Activated naive CD4-positive, alpha-beta T cell treated with anti-CD3 and anti-CD28 coated beads, Interleukin-2, amount 10 ng/mL, durations not matched to agents 7 days and 5 days (primary cell): ENCODE measurements around the gene SCUBE1.
"Not testable (repeated sequence)": the region's sequence is repeated elsewhere in the genome, so short reads cannot be mapped to it uniquely, and the experiment has no call there.

Experiments
- CTCF ChIA-PET: fragments of 350-600 bp; sonication (Branson Sonifier 250); formaldehyde crosslinking; loops from one replicate; lab custom pipeline; 2021; ENCODE audit warnings: antibody characterized with exemption; lab: Charles Lee
- DNase-seq: peaks from one replicate; pipeline ENCODE4 v3.0.0-alpha.2; 2020
- H3K27ac Mint-ChIP-seq: one replicate; pipeline ENCODE4 v1.8.0; 2021; ENCODE audit warnings: mild to moderate bottlenecking, moderate library complexity, mixed read lengths
- H3K27me3 Mint-ChIP-seq: one replicate; pipeline ENCODE4 v1.8.0; 2021; ENCODE audit warnings: mild to moderate bottlenecking, mixed read lengths
- H3K36me3 Mint-ChIP-seq: one replicate; pipeline ENCODE4 v1.8.0; 2021; ENCODE audit warnings: mixed read lengths
- H3K4me1 Mint-ChIP-seq: one replicate; pipeline ENCODE4 v1.8.0; 2021; ENCODE audit warnings: mixed read lengths
- H3K4me3 Mint-ChIP-seq: one replicate; pipeline ENCODE4 v1.8.0; 2021; ENCODE audit warnings: mild to moderate bottlenecking, moderate library complexity, mixed read lengths
- H3K9me3 Mint-ChIP-seq: one replicate; pipeline ENCODE4 v1.8.0; 2021; ENCODE audit warnings: mixed read lengths

Gene SCUBE1

DNA sequence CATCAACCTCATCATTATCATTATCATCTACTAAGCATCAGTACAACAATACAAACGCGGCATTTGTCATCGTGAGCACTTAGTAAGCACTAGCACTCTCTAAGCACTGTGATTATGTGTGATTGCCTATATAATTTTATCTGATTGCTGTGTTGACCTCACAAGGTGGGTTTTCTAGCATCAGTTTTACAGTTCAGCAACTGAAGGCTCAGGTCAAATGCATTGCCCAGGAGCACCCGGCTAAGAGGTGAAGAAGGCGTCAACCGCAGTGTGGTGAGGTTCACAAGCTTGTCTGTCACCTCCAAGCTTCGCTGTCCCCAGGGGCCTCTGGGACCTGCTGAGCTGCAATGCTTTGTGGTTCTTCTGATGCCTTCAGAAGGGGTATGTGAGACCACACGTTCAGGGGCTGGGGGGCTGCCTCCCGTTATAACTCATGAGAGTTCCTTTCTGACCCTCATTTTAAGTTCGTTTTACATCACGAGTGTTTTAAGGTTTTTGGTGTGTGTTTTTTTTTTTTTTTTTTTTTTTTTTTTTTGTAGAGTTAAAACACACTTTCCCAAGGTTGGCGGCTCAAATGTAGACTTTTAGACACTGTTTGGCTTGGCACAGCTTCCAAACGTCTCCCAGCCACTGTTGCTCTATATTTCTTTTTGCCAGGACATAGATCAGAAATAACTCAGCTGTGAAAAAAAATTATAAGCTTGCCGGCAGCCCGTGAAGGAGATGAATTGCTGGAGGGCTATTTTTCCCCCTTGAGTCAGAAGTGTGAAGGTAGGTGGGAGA is 33.8 kb upstream of the SCUBE1 start:
- no peak overlapping the region for H3K4me3 Mint-ChIP-seq
- H3K27ac Mint-ChIP-seq, result no peak overlapping the region
- no peaks in the 10 kb centered on the region for H3K9me3 Mint-ChIP-seq
- DNase-seq, result peak; percentile 29
- H3K36me3 Mint-ChIP-seq, result no peaks in the 10 kb centered on the region
- H3K27me3 Mint-ChIP-seq, result peaks cover 71% of the 10 kb centered on the region
- H3K4me1 Mint-ChIP-seq, result peaks cover 26% of the 10 kb centered on the region
- CTCF ChIA-PET, result interaction anchor here (1.3 to 3.8 kb wide), 3 partner anchors 9 to 104 kb away, joined by 4 to 16 read pairs (median 9); no protein-coding TSS in a partner anchor

GRCh38 chr22:43375951-43376455 is 32.8 kb upstream of the SCUBE1 start:
- Mint-ChIP-seq H3K27me3 (peaks cover 69% of the 10 kb centered on the region), H3K4me1 (peaks cover 19% of the 10 kb centered on the region), H3K36me3 (no peaks in the 10 kb centered on the region), H3K4me3 (no peak overlapping the region), H3K9me3 (no peaks in the 10 kb centered on the region), H3K27ac (no peak overlapping the region)
- DNase-seq, result no peak
- CTCF ChIA-PET, result no interaction called here

DNA sequence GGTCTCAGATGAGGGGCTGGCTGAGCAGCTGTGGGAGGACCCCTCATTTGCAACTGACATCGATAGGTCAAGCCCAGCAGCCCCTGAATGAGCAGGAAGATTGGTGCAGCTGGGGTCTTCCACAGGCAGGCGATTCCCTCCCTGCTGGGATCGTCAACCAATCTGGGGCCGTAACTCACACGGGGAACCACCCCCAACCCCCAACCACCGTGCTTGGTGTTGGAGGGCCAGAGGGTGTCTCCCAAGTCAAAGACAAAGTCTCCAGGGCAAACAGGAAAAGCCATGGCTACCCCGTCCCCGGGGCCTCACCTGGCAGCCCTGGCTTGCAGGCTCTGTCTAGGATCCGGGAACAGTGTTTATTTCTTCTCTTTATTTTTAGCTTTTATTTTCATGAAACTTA is 26.9 kb upstream of the SCUBE1 start:
- Mint-ChIP-seq H3K4me3 (no peak overlapping the region), H3K4me1 (no peaks in the 10 kb centered on the region), H3K9me3 (no peaks in the 10 kb centered on the region), H3K27me3 (peaks cover 52% of the 10 kb centered on the region), H3K27ac (no peak overlapping the region), H3K36me3 (no peaks in the 10 kb centered on the region)
- CTCF ChIA-PET, result interaction anchor here (1.5 kb wide), 1 partner anchor 24 kb away, joined by 3 read pairs; no protein-coding TSS in a partner anchor
- no peak for DNase-seq

DNA sequence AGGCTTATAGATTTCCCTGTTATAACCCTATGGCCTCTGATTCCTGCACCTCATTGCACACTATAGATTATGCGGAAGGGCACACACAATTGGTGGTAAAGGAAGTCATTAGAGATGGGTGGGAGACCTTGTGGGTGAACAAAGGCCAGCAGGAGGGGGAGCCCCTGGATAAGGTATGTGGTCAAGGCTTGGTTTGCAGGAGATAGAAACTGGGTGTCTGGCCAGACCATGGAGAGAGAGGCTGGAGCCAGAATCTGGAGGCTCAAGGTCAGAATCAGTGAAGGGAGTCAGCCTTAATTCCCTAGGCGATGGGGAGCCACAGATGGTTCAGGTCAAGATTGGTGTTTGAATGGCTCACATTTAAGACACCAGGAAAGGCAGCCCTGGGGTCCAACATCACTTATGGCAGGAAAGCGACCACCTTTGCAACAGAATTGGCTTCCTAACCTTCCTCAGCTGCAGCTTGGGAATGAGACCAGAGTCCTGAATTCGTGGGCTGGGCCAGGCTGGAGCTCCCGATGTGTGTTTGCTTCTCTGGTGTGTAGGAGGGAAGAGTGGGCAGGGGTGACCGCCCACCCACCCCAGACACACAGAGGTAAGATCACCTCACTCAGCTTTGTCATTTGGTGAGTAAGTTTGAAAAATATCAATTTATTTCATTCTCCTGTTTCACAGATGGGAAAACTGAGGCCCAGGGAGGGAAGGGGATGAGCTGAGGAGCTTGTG is 22.7 kb upstream of the SCUBE1 start:
- H3K27ac Mint-ChIP-seq, result no peak overlapping the region
- CTCF ChIA-PET, result interaction anchor here (1.4 kb wide), 1 partner anchor 19 kb away, joined by 4 read pairs; no protein-coding TSS in a partner anchor
- no peaks in the 10 kb centered on the region for H3K9me3 Mint-ChIP-seq
- DNase-seq, result no peak
- no peaks in the 10 kb centered on the region for H3K36me3 Mint-ChIP-seq
- no peak overlapping the region for H3K4me3 Mint-ChIP-seq
- H3K27me3 Mint-ChIP-seq, result peaks cover 31% of the 10 kb centered on the region
- H3K4me1 Mint-ChIP-seq, result no peaks in the 10 kb centered on the region

DNA sequence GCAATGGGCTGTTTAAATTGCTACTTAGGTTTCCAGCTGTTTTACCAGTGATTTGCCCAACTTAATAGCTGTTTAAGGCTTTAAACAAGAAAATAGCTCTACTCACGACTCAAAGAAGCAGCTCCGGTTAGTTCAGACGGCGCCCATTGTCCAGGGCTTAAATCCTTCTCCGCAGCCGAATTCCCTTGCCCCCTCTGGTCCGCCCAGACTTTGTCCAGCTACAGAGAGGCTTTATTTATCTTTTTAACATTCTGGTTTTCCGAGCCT is 20.9 kb upstream of the SCUBE1 start:
- DNase-seq, result no peak
- peaks cover 25% of the 10 kb centered on the region for H3K27me3 Mint-ChIP-seq
- no peak overlapping the region for H3K4me3 Mint-ChIP-seq
- no peaks in the 10 kb centered on the region for H3K36me3 Mint-ChIP-seq
- H3K27ac Mint-ChIP-seq, result no peak overlapping the region
- CTCF ChIA-PET, result interaction anchor here (1.3 to 1.6 kb wide), 3 partner anchors 18 to 132 kb away, joined by 4 to 5 read pairs (median 4); no protein-coding TSS in a partner anchor
- no peaks in the 10 kb centered on the region for H3K4me1 Mint-ChIP-seq
- H3K9me3 Mint-ChIP-seq, result no peaks in the 10 kb centered on the region

- no peak overlapping the region for H3K4me3 Mint-ChIP-seq
- H3K36me3 Mint-ChIP-seq, result no peaks in the 10 kb centered on the region
- CTCF ChIA-PET, result interaction anchor here (1.3 to 1.6 kb wide), 3 partner anchors 11 to 90 kb away, joined by 4 to 5 read pairs (median 4); no protein-coding TSS in a partner anchor
- H3K27me3 Mint-ChIP-seq, result peaks cover 24% of the 10 kb centered on the region
- H3K4me1 Mint-ChIP-seq, result no peaks in the 10 kb centered on the region
- no peak for DNase-seq
- no peak overlapping the region for H3K27ac Mint-ChIP-seq
- no peaks in the 10 kb centered on the region for H3K9me3 Mint-ChIP-seq
These were observed 20.4 kb upstream of the SCUBE1 start for GRCh38 chr22:43363315-43364168.

DNA sequence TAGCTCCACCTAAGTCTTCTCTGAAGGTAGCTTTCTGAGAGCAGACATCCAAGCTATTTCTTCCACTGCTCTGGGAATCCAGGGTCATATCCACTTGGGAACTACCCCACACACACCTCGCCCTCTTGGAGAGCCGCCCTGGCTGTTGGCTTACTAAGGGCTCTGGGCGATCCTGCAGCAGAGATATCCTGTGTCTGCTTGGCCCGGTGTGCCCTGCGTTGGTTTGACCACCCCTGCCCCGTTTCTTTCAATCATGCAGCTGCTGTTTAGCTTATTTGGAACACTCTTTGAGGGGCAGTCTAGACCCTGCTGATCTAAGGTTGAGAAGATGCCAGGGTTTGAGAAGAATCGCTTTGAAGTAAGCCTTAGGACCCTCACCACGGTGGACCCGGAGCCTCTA is 17.4 kb upstream of the SCUBE1 start:
- CTCF ChIA-PET, result no interaction called here
- H3K36me3 Mint-ChIP-seq, result no peaks in the 10 kb centered on the region
- no peak for DNase-seq
- H3K4me1 Mint-ChIP-seq, result no peaks in the 10 kb centered on the region
- no peak overlapping the region for H3K27ac Mint-ChIP-seq
- peaks cover 17% of the 10 kb centered on the region for H3K27me3 Mint-ChIP-seq
- H3K4me3 Mint-ChIP-seq, result no peak overlapping the region
- no peaks in the 10 kb centered on the region for H3K9me3 Mint-ChIP-seq

DNA sequence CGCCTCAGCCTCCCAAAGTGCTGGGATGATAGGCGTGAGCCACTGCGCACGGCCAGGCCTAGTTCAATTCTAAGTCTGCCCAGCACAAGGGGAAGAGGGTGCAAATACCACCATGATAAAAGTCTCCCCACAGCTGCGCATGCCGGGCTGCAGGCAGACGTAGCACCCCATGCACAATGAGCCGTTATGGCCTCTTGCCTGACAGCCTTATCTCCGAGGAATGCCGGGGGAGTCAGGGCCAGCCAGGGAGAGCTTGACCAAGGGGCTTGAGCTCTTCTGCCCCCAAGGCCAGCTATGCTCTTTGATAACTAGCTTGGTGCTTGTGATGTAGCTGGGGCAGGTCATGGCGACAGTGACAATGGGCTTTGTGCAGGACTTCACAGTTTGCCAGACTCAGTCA is 13.7 kb upstream of the SCUBE1 start:
- Mint-ChIP-seq H3K4me3 (no peak overlapping the region), H3K36me3 (no peaks in the 10 kb centered on the region), H3K4me1 (no peaks in the 10 kb centered on the region), H3K27ac (no peak overlapping the region), H3K9me3 (no peaks in the 10 kb centered on the region), H3K27me3 (peaks cover 18% of the 10 kb centered on the region)
- DNase-seq, result no peak
- CTCF ChIA-PET, result interaction anchor here (4.2 kb wide), 1 partner anchor 10 kb away, joined by 24 read pairs; no protein-coding TSS in a partner anchor

DNA sequence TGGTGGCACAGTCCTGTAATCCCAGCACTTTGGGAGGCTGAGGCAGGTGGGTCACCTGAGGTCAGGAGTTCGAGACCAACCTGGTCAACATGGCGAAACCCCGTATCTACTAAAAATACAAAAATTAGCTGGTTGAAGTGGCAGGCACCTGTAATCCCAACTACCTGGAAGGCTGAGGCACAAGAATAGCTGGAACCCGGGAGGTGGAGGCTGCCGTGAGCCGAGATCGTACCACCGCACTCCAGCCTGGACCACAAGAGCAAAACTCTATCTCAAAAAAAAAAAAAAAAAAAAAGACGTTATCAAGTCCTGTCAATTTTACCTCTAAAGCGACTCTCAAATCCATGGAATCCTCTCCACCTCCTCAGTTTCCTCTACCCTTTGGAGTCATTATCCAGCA is 12.5 kb upstream of the SCUBE1 start:
- H3K27ac Mint-ChIP-seq, H3K4me3 Mint-ChIP-seq, H3K4me1 Mint-ChIP-seq, H3K9me3 Mint-ChIP-seq, DNase-seq, H3K36me3 Mint-ChIP-seq: not testable (repeated sequence)
- CTCF ChIA-PET, result interaction anchor here (1.4 to 4.2 kb wide), 2 partner anchors 9 to 30 kb away, joined by 4 to 24 read pairs; no protein-coding TSS in a partner anchor
- peaks cover 27% of the 10 kb centered on the region for H3K27me3 Mint-ChIP-seq

DNA sequence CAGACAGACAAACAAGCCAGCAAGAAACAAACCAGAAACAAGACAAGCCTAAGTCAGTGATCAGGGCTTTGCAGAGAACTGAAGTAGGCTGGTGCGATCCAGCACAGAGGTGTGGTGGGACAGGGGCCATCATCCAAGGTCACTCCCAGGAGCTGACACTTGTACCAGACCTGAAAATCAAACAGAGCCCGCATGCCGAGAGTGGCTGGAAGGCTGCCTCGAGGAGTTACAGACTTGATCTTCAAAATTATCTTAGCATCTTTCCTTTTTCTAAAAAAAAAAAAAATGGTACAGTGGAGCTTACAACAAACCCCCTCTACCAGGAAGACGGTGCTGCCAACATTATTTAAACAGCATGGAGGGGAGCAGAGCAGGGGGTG is 8.8 kb upstream of the SCUBE1 start:
- H3K4me3 Mint-ChIP-seq, result no peak overlapping the region
- no peaks in the 10 kb centered on the region for H3K36me3 Mint-ChIP-seq
- H3K4me1 Mint-ChIP-seq, result no peaks in the 10 kb centered on the region
- no peaks in the 10 kb centered on the region for H3K9me3 Mint-ChIP-seq
- CTCF ChIA-PET, result interaction anchor here (1.1 kb wide), 1 partner anchor 120 kb away, joined by 6 read pairs; no protein-coding TSS in a partner anchor
- no peak overlapping the region for H3K27ac Mint-ChIP-seq
- no peak for DNase-seq
- peaks cover 41% of the 10 kb centered on the region for H3K27me3 Mint-ChIP-seq

- peaks cover 56% of the 10 kb centered on the region for H3K27me3 Mint-ChIP-seq
- no peak overlapping the region for H3K4me3 Mint-ChIP-seq
- no peaks in the 10 kb centered on the region for H3K36me3 Mint-ChIP-seq
- CTCF ChIA-PET, result interaction anchor here (0.6 to 2.0 kb wide), 3 partner anchors 76 to 118 kb away, joined by 3 to 17 read pairs (median 5); no protein-coding TSS in a partner anchor
- no peaks in the 10 kb centered on the region for H3K9me3 Mint-ChIP-seq
- no peak for DNase-seq
- H3K27ac Mint-ChIP-seq, result no peak overlapping the region
- peaks cover 7% of the 10 kb centered on the region for H3K4me1 Mint-ChIP-seq
These were observed 6.5 kb upstream of the SCUBE1 start for GRCh38 chr22:43349636-43350035.

DNA sequence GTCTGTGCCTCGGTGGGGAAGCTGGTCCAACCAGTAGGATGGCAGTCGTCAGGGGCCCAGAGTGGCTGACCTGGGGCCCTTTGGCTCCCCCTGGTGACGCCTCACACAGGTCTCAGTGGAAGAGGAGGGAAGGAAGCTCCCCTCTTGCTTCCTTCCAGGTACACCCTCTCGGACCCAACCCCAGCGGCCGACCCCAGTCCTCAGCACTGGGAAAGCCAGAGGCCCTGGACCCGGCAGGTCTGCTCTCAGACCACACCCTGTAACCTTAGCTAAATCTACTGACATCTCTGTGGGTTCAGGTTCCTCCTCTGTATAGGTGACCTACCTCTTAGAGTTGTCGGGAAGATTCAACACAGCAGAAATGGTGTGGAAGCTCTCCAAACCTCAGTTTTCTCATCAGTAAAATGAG is 3.4 kb upstream of the SCUBE1 start:
- Mint-ChIP-seq H3K4me1 (peaks cover 17% of the 10 kb centered on the region), H3K27me3 (peaks cover 76% of the 10 kb centered on the region), H3K27ac (no peak overlapping the region), H3K9me3 (no peaks in the 10 kb centered on the region), H3K36me3 (no peaks in the 10 kb centered on the region), H3K4me3 (no peak overlapping the region)
- DNase-seq, result peak; percentile 78
- CTCF ChIA-PET, result interaction anchor here (0.6 to 5.5 kb wide), 41 partner anchors 10 to 286 kb away, joined by 3 to 197 read pairs (median 4); no protein-coding TSS in a partner anchor

- Mint-ChIP-seq H3K4me3 (no peak overlapping the region), H3K9me3 (no peaks in the 10 kb centered on the region), H3K27me3 (peaks cover 77% of the 10 kb centered on the region), H3K36me3 (no peaks in the 10 kb centered on the region), H3K4me1 (peaks cover 19% of the 10 kb centered on the region), H3K27ac (no peak overlapping the region)
- CTCF ChIA-PET, result interaction anchor here (0.8 to 5.5 kb wide), 36 partner anchors 9 to 160 kb away, joined by 3 to 197 read pairs (median 4); no protein-coding TSS in a partner anchor
- no peak for DNase-seq
These were observed 2.7 kb upstream of the SCUBE1 start for GRCh38 chr22:43345761-43346301.
